ENCODE measurements around the gene NCCRP1. TPM values are rescaled to one million over a fixed set of nuclear protein-coding genes. Genes with fewer than 3 reads are reported as not detected.

Gene NCCRP1
- total and polyA plus RNA-seq, 8 donors, result 0.96 to 8.5 (median 3.2) TPM

- peaks cover 22 to 29% (median 27%) of the 10 kb centered on the region in 3 donors for H3K4me1 ChIP-seq
- no peak overlapping the region for H3K27ac ChIP-seq
- no peak for TF ChIP-seq CTCF (IDR thresholded peaks at IDR 0.05)
- FAIRE-seq (no peak), ATAC-seq (no peak), DNase-seq (peak in 2 of 6 donors; percentile 20 to 42)
- intact Hi-C loops (cut with DNase I), result no loop called here
- no peaks in the 10 kb centered on the region for H3K9me3 ChIP-seq
- WGBS, 2 donors, result 65 to 81% methylated on average over 26 of the region's 26 CpGs
- H3K27me3 ChIP-seq, result no peaks in the 10 kb centered on the region
- no peaks in the 10 kb centered on the region for H3K36me3 ChIP-seq
- no peak overlapping the region for H3K4me3 ChIP-seq
Measured at GRCh38 chr19:39150807-39151600, 45.8 kb upstream of the NCCRP1 start.

- ATAC-seq (no peak), DNase-seq (no peak), FAIRE-seq (no peak)
- 94 to 95% methylated on average over 10 of the region's 10 CpGs for WGBS, 2 donors
- Histone ChIP-seq H3K27ac (no peak overlapping the region), H3K4me1 (peaks cover 32 to 35% (median 33%) of the 10 kb centered on the region in 3 donors), H3K36me3 (no peaks in the 10 kb centered on the region), H3K4me3 (no peak overlapping the region), H3K9me3 (no peaks in the 10 kb centered on the region), H3K27me3 (no peaks in the 10 kb centered on the region)
- intact Hi-C loops (cut with DNase I), result no loop called here
- TF ChIP-seq CTCF (IDR thresholded peaks at IDR 0.05), result no peak
Measured at GRCh38 chr19:39152066-39152465, 44.7 kb upstream of the NCCRP1 start.

GRCh38 chr19:39154100-39154628 is 42.6 kb upstream of the NCCRP1 start:
- no peak for FAIRE-seq
- 37 to 41% methylated on average over 13 of the region's 13 CpGs for WGBS, 2 donors
- no peaks in the 10 kb centered on the region for H3K27me3 ChIP-seq
- intact Hi-C loops (cut with DNase I), result no loop called here
- peaks cover 32 to 39% (median 38%) of the 10 kb centered on the region in 3 donors for H3K4me1 ChIP-seq
- no peaks in the 10 kb centered on the region for H3K9me3 ChIP-seq
- no peak overlapping the region for H3K4me3 ChIP-seq
- no peaks in the 10 kb centered on the region for H3K36me3 ChIP-seq
- H3K27ac ChIP-seq, result peak overlapping the region in 3 of 4 donors; percentile 69 to 78 (median 74)
- peak in 1 of 6 donors; percentile 17 for DNase-seq
- no peak for ATAC-seq
- TF ChIP-seq CTCF (IDR thresholded peaks at IDR 0.05), result no peak

- WGBS, 2 donors, result 11 to 12% methylated on average over 11 of the region's 11 CpGs
Measured at GRCh38 chr19:39154629-39155100, 42.1 kb upstream of the NCCRP1 start.

More at GRCh38 chr19:39154629-39155100, 42.1 kb upstream of the NCCRP1 start:
- intact Hi-C loops (cut with DNase I), result no loop called here
- H3K27me3 ChIP-seq, result no peaks in the 10 kb centered on the region
- ATAC-seq, result peak; percentile 78 to 86 (median 84)
- no peak overlapping the region for H3K4me3 ChIP-seq
- peak; percentile 83 to 94 (median 89) for DNase-seq
- H3K4me1 ChIP-seq, result peaks cover 32 to 39% (median 38%) of the 10 kb centered on the region in 3 donors
- H3K36me3 ChIP-seq, result no peaks in the 10 kb centered on the region
- TF ChIP-seq CTCF (IDR thresholded peaks at IDR 0.05), result no peak
- H3K9me3 ChIP-seq, result no peaks in the 10 kb centered on the region
- no peak for FAIRE-seq
- H3K27ac ChIP-seq, result peak overlapping the region; percentile 69 to 78 (median 72)

All from pancreas (tissue), 10 donors.